WTC11 (cell line): ENCODE data around the gene CMTM7. TPM values are rescaled to one million over a fixed set of nuclear protein-coding genes. Genes with fewer than 3 reads are reported as not detected.

Experiments
- ATAC-seq: fragments of 200-7000 bp; cut with Tn5 transposase; 2 replicates; pipeline ENCODE4 v1.10.0; 2021; ENCODE audit warnings: mild to moderate bottlenecking, moderate library complexity
- CTCF ChIA-PET: fragments of 300-600 bp; sonication (Branson Sonifier 250); formaldehyde crosslinking; loops from one replicate; lab custom pipeline; 2021; ENCODE audit warnings: antibody characterized with exemption; lab: Charles Lee
- POLR2A ChIA-PET: fragments of 350-600 bp; sonication (Branson Sonifier 250); formaldehyde crosslinking; loops from one replicate; lab custom pipeline; 2021; ENCODE audit warnings: antibody characterized with exemption; lab: Charles Lee
- DNase-seq: peaks from one replicate; pipeline ENCODE4 v3.0.0; 2021; ENCODE audit warnings: low spot score
- H3K27ac Mint-ChIP-seq: 2 replicates; pipeline ENCODE4 v1.8.0; 2021; ENCODE audit warnings: mixed read lengths
- H3K27me3 Mint-ChIP-seq: 2 replicates; pipeline ENCODE4 v1.8.0; 2021; ENCODE audit warnings: low read depth, mild to moderate bottlenecking, moderate library complexity, mixed read lengths
- H3K36me3 Mint-ChIP-seq: 2 replicates; pipeline ENCODE4 v1.8.0; 2021; ENCODE audit warnings: mixed read lengths
- H3K4me1 Mint-ChIP-seq: 2 replicates; pipeline ENCODE4 v1.8.0; 2022; ENCODE audit warnings: mixed read lengths
- H3K4me3 Mint-ChIP-seq: 2 replicates; pipeline ENCODE4 v1.8.0; 2021; ENCODE audit warnings: mild to moderate bottlenecking, moderate library complexity, mixed read lengths
- H3K9me3 Mint-ChIP-seq: 2 replicates; pipeline ENCODE4 v1.8.0; 2021; ENCODE audit warnings: mixed read lengths
- ATF1 ChIP-seq: sonication (generic); formaldehyde crosslinking; IDR thresholded peaks from 2 replicates; pipeline ENCODE4 v1.8.1; 2023; ENCODE audit warnings: mild to moderate bottlenecking, moderate library complexity, missing genetic modification reagents
- E2F1 ChIP-seq: sonication (generic); formaldehyde crosslinking; IDR thresholded peaks from 2 replicates; pipeline ENCODE4 v1.8.0; 2022; ENCODE audit warnings: mild to moderate bottlenecking, missing genetic modification reagents
- ELF4 ChIP-seq: sonication (generic); formaldehyde crosslinking; IDR thresholded peaks from 2 replicates; pipeline ENCODE4 v1.8.1; 2022; ENCODE audit warnings: low read depth, mild to moderate bottlenecking, moderate library complexity, missing genetic modification reagents
- EMX1 ChIP-seq: fragments of 250-450 bp; sonication (Bioruptor Pico); IDR thresholded peaks from 2 replicates; pipeline ENCODE4 v1.8.0; 2021; ENCODE audit warnings: mild to moderate bottlenecking
- ERG ChIP-seq: fragments of 250-450 bp; sonication (Bioruptor Pico); IDR thresholded peaks from 2 replicates; pipeline ENCODE4 v1.8.0; 2021; ENCODE audit warnings: mild to moderate bottlenecking
- FOXP1 ChIP-seq: sonication (generic); formaldehyde crosslinking; IDR thresholded peaks from 2 replicates; pipeline ENCODE4 v1.8.0; 2022; ENCODE audit warnings: missing genetic modification reagents, mild to moderate bottlenecking, moderate library complexity, borderline replicate concordance
- GTF2I ChIP-seq: fragments of 250-450 bp; sonication (Bioruptor Pico); conservative IDR thresholded peaks from 2 replicates; pipeline ENCODE4 v1.4.0; 2021; ENCODE audit warnings: mild to moderate bottlenecking
- NFATC4 ChIP-seq: fragments of 250-450 bp; sonication (Bioruptor Pico); IDR thresholded peaks from 2 replicates; pipeline ENCODE4 v1.9.0; 2021; ENCODE audit warnings: mild to moderate bottlenecking
- NFE2L1 ChIP-seq: sonication (generic); formaldehyde crosslinking; IDR thresholded peaks from 2 replicates; pipeline ENCODE4 v1.8.1; 2023; ENCODE audit warnings: missing genetic modification reagents
- PREB ChIP-seq: sonication (generic); formaldehyde crosslinking; IDR thresholded peaks from 2 replicates; pipeline ENCODE4 v1.8.1; 2022; ENCODE audit warnings: mild to moderate bottlenecking, missing genetic modification reagents, moderate library complexity, borderline replicate concordance
- SMAD4 ChIP-seq: sonication (generic); formaldehyde crosslinking; IDR thresholded peaks from 2 replicates; pipeline ENCODE4 v1.8.0; 2022; ENCODE audit warnings: mild to moderate bottlenecking, missing genetic modification reagents
- SP1 ChIP-seq: sonication (generic); formaldehyde crosslinking; conservative IDR thresholded peaks from 2 replicates; pipeline ENCODE4 v1.8.1; 2022; ENCODE audit warnings: missing genetic modification reagents
- ZNF512 ChIP-seq: sonication (generic); formaldehyde crosslinking; IDR thresholded peaks from 2 replicates; pipeline ENCODE4 v1.8.1; 2022; ENCODE audit warnings: missing genetic modification reagents, borderline replicate concordance
- ZNF671 ChIP-seq: fragments of 250-450 bp; sonication (Bioruptor Pico); IDR thresholded peaks from 2 replicates; pipeline ENCODE4 v1.8.0; 2021; ENCODE audit warnings: mild to moderate bottlenecking
- total RNA-seq: library from RNA; stranded (reverse); gene quantifications from 3 replicates; pipeline ENCODE4 v1.2.3, GENCODE V29; 2021
- TF ChIP-seq, protein P1 (sequence below): sonication (generic); formaldehyde crosslinking; IDR thresholded peaks from 2 replicates; pipeline ENCODE4 v1.8.0; 2022; ENCODE audit warnings: mild to moderate bottlenecking, missing genetic modification reagents
- TF ChIP-seq, protein P2 (sequence below): sonication (generic); formaldehyde crosslinking; IDR thresholded peaks from 2 replicates; pipeline ENCODE4 v1.8.1; 2022; ENCODE audit warnings: mild to moderate bottlenecking, moderate library complexity, missing genetic modification reagents
- TF ChIP-seq, protein P3 (sequence below): sonication (generic); formaldehyde crosslinking; IDR thresholded peaks from 2 replicates; pipeline ENCODE4 v1.8.1; 2023; ENCODE audit warnings: mild to moderate bottlenecking, missing genetic modification reagents, borderline replicate concordance

Gene CMTM7
- total RNA-seq, 1 experiment from 2014 or later = 23.4 TPM

DNA sequence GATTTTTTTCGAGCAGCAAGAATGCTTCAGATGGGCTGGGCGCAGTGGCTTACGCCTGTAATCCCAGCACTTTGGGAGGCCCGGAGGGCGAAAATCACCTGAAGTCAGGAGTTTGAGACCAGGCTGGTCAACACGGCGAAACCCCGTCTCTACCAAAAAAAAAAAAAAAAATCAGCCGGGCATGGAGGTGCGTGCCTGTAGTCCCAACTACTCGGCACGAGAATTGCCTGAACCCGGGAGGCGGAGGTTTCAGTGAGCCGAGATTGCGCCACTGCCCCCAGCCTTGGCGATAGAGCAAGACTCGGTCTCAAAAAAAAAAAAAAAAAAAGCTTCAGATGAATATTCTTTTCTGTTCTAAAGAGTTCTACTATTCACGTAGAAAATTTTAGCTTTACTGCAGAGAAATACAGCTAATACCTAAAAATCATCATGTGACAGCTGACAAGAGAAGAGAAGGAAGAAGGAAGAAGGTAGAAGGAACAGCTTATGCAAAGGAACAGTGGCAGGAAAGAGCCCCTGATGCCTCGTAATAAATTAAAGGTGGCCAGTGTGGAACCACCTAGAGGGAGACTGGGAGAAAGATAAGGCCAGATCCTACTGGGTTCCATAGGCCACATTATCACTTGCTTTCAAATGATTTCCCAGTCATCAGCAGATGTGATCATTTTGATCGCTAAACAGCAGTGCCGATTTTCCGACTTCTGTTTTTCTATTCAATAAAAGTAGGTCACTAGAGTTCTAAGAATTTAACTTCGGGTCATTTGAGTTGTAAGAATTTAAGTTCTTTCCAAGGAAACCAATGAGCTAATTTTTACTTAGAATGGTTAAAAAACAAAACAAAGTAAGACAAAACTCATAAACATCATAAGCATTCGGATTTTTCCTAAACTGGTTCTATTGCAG, 109.5 kb downstream of the CMTM7 start (continued):
- no peak for TF ChIP-seq ELF4
- TF ChIP-seq, all 79 proteins: peak for 0

DNA sequence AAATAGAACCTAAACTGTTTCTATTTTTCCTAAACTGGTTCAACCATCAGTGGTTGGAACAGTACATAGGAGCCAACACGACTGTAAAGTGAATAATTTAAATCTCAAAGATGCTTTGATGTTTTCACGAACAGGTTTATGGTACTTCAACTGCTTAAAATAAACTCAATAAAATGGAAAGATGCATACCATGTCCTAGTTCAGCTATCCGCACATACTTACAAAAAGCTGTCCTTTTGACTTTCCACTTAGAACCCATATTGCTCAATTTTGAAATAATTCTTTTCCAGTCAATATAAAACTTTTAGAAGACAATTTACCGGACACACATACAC, 110.1 kb downstream of the CMTM7 start:
- Mint-ChIP-seq H3K4me3 (peak overlapping the region; percentile 98), H3K4me1 (peaks cover 32% of the 10 kb centered on the region), H3K36me3 (peaks cover 3% of the 10 kb centered on the region)
- CTCF ChIA-PET = interaction anchor here (0.7 to 1.4 kb wide), 2 partner anchors 22 to 183 kb away, joined by 3 read pairs; partner anchors contain the start of gene CNOT10
- no peak for DNase-seq
- no peak for ATAC-seq
- no peak for TF ChIP-seq ZNF512
- no peak for TF ChIP-seq NFATC4 (CRISPR knock-in tag)
- TF ChIP-seq EMX1 = no peak
- TF ChIP-seq, protein P1, sequence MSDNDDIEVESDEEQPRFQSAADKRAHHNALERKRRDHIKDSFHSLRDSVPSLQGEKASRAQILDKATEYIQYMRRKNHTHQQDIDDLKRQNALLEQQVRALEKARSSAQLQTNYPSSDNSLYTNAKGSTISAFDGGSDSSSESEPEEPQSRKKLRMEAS (CRISPR knock-in tag) = no peak
- TF ChIP-seq GTF2I = no peak
- no peak for TF ChIP-seq ERG
- no peak for TF ChIP-seq PREB (CRISPR knock-in tag)
- TF ChIP-seq SP1 (CRISPR knock-in tag) = no peak
- TF ChIP-seq FOXP1 (CRISPR knock-in tag) = no peak
- TF ChIP-seq ZNF671 = no peak
- no peak for TF ChIP-seq E2F1
- TF ChIP-seq, protein P2, sequence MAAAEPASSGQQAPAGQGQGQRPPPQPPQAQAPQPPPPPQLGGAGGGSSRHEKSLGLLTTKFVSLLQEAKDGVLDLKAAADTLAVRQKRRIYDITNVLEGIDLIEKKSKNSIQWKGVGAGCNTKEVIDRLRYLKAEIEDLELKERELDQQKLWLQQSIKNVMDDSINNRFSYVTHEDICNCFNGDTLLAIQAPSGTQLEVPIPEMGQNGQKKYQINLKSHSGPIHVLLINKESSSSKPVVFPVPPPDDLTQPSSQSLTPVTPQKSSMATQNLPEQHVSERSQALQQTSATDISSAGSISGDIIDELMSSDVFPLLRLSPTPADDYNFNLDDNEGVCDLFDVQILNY (CRISPR knock-in tag) = no peak
- TF ChIP-seq, protein P3, sequence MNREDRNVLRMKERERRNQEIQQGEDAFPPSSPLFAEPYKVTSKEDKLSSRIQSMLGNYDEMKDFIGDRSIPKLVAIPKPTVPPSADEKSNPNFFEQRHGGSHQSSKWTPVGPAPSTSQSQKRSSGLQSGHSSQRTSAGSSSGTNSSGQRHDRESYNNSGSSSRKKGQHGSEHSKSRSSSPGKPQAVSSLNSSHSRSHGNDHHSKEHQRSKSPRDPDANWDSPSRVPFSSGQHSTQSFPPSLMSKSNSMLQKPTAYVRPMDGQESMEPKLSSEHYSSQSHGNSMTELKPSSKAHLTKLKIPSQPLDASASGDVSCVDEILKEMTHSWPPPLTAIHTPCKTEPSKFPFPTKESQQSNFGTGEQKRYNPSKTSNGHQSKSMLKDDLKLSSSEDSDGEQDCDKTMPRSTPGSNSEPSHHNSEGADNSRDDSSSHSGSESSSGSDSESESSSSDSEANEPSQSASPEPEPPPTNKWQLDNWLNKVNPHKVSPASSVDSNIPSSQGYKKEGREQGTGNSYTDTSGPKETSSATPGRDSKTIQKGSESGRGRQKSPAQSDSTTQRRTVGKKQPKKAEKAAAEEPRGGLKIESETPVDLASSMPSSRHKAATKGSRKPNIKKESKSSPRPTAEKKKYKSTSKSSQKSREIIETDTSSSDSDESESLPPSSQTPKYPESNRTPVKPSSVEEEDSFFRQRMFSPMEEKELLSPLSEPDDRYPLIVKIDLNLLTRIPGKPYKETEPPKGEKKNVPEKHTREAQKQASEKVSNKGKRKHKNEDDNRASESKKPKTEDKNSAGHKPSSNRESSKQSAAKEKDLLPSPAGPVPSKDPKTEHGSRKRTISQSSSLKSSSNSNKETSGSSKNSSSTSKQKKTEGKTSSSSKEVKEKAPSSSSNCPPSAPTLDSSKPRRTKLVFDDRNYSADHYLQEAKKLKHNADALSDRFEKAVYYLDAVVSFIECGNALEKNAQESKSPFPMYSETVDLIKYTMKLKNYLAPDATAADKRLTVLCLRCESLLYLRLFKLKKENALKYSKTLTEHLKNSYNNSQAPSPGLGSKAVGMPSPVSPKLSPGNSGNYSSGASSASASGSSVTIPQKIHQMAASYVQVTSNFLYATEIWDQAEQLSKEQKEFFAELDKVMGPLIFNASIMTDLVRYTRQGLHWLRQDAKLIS (CRISPR knock-in tag) = no peak
- TF ChIP-seq NFE2L1 (CRISPR knock-in tag) = no peak
- no peak for TF ChIP-seq ATF1
- no peak for TF ChIP-seq SMAD4 (CRISPR knock-in tag)
- TF ChIP-seq, all 79 proteins: peak for 0
- no peaks in the 10 kb centered on the region for H3K27me3 Mint-ChIP-seq
- H3K27ac Mint-ChIP-seq = peak overlapping the region; percentile 97
- POLR2A ChIA-PET = interaction anchor here (0.6 to 0.9 kb wide), 2 partner anchors 14 to 142 kb away, joined by 3 to 4 read pairs; no protein-coding TSS in a partner anchor
- peaks cover 3% of the 10 kb centered on the region; the same call in 1 of the 2 replicates for H3K9me3 Mint-ChIP-seq
